HG03342 (cell line): ENCODE data around the gene OR3A3.

Experiments
- ATAC-seq: cut with Tn5 transposase; IDR thresholded peaks from one replicate; pipeline ENCODE4 v1.9.1; 2021; ENCODE audit warnings: mild to moderate bottlenecking, moderate library complexity; ENCODE audit not compliant: unreplicated experiment

The OR3A3 gene

GRCh38 chr17:3471599-3471998 lies 60.4 kb downstream of the OR3A3 start, which contains the start of gene SPATA22:
Gene SPATA22, minus strand, starts transcription at chr17:3471819. Its CDS starts 2,494 bp downstream, at chr17:3469325.
- ATAC-seq: no peak

- no peak for ATAC-seq
These were observed 61.0 kb downstream of the OR3A3 start for GRCh38 chr17:3472137-3472536.
